T-helper 2 cell treated with Interferon-gamma antibody and Interleukin-4, amounts not matched to agents 5 μg/mL and 100 μg/mL, for 36 hours (primary cell): ENCODE measurements around the gene PPP1R3D.
"Not testable (repeated sequence)": the region's sequence is repeated elsewhere in the genome, so short reads cannot be mapped to it uniquely, and the experiment has no call there.

Source experiments
- DNase-seq: peaks from one replicate; pipeline ENCODE4 v3.0.0; 2021; ENCODE audit warnings: low spot score
- H3K27ac Mint-ChIP-seq: one replicate; pipeline ENCODE4 v1.8.0; 2021; ENCODE audit warnings: mild to moderate bottlenecking, mixed read lengths
- H3K27me3 Mint-ChIP-seq: one replicate; pipeline ENCODE4 v1.8.0; 2021; ENCODE audit warnings: low read depth, mixed read lengths
- H3K36me3 Mint-ChIP-seq: one replicate; pipeline ENCODE4 v1.8.0; 2021; ENCODE audit warnings: low read depth, mixed read lengths
- H3K4me1 Mint-ChIP-seq: one replicate; pipeline ENCODE4 v1.8.0; 2021; ENCODE audit warnings: low read depth, mixed read lengths
- H3K4me3 Mint-ChIP-seq: one replicate; pipeline ENCODE4 v1.8.0; 2022; ENCODE audit warnings: mild to moderate bottlenecking, moderate library complexity, mixed read lengths
- H3K9me3 Mint-ChIP-seq: one replicate; pipeline ENCODE4 v1.8.0; 2021; ENCODE audit warnings: mixed read lengths

Gene PPP1R3D

GRCh38 chr20:59923514-59923913, 16.6 kb downstream of the PPP1R3D start:
- no peak overlapping the region for H3K27ac Mint-ChIP-seq
- peaks cover 23% of the 10 kb centered on the region for H3K27me3 Mint-ChIP-seq
- peaks cover 1% of the 10 kb centered on the region for H3K4me1 Mint-ChIP-seq
- no peaks in the 10 kb centered on the region for H3K9me3 Mint-ChIP-seq
- H3K4me3 Mint-ChIP-seq: no peak overlapping the region
- DNase-seq: no peak
- H3K36me3 Mint-ChIP-seq: no peaks in the 10 kb centered on the region

- peaks cover 21% of the 10 kb centered on the region for H3K27me3 Mint-ChIP-seq
- no peaks in the 10 kb centered on the region for H3K9me3 Mint-ChIP-seq
- no peaks in the 10 kb centered on the region for H3K4me1 Mint-ChIP-seq
- H3K4me3 Mint-ChIP-seq: no peak overlapping the region
- H3K36me3 Mint-ChIP-seq: no peaks in the 10 kb centered on the region
- DNase-seq: no peak
- no peak overlapping the region for H3K27ac Mint-ChIP-seq
Observed at GRCh38 chr20:59920944-59921343, 19.2 kb downstream of the PPP1R3D start.

- Mint-ChIP-seq H3K4me3 (no peak overlapping the region), H3K36me3 (no peaks in the 10 kb centered on the region), H3K9me3 (no peaks in the 10 kb centered on the region), H3K27ac (no peak overlapping the region), H3K4me1 (no peaks in the 10 kb centered on the region), H3K27me3 (peaks cover 3% of the 10 kb centered on the region)
- no peak for DNase-seq
Observed at GRCh38 chr20:59912609-59913008, 27.5 kb downstream of the PPP1R3D start.

- H3K4me3 Mint-ChIP-seq: no peak overlapping the region
Observed at GRCh38 chr20:59911041-59911440, 29.1 kb downstream of the PPP1R3D start.

GRCh38 chr20:59908855-59909254, 31.2 kb downstream of the PPP1R3D start:
- no peak overlapping the region for H3K27ac Mint-ChIP-seq
- H3K9me3 Mint-ChIP-seq: no peaks in the 10 kb centered on the region
- peaks cover 4% of the 10 kb centered on the region for H3K27me3 Mint-ChIP-seq
- no peaks in the 10 kb centered on the region for H3K36me3 Mint-ChIP-seq
- no peaks in the 10 kb centered on the region for H3K4me1 Mint-ChIP-seq
- no peak overlapping the region for H3K4me3 Mint-ChIP-seq
- DNase-seq: no peak

More at GRCh38 chr20:59911041-59911440, 29.1 kb downstream of the PPP1R3D start:
- H3K9me3 Mint-ChIP-seq: no peaks in the 10 kb centered on the region
- no peak overlapping the region for H3K27ac Mint-ChIP-seq
- H3K36me3 Mint-ChIP-seq: no peaks in the 10 kb centered on the region
- DNase-seq: no peak
- peaks cover 3% of the 10 kb centered on the region for H3K27me3 Mint-ChIP-seq
- H3K4me1 Mint-ChIP-seq: no peaks in the 10 kb centered on the region

GRCh38 chr20:59903621-59904020, 36.5 kb downstream of the PPP1R3D start:
- Mint-ChIP-seq H3K27me3 (peaks cover 2% of the 10 kb centered on the region), H3K4me3 (no peak overlapping the region), H3K27ac (no peak overlapping the region), H3K36me3 (no peaks in the 10 kb centered on the region), H3K4me1 (no peaks in the 10 kb centered on the region), H3K9me3 (no peaks in the 10 kb centered on the region)
- DNase-seq: no peak

GRCh38 chr20:59902470-59902869, 37.6 kb downstream of the PPP1R3D start:
- H3K27me3 Mint-ChIP-seq: peaks cover 2% of the 10 kb centered on the region
- no peaks in the 10 kb centered on the region for H3K9me3 Mint-ChIP-seq
- no peak for DNase-seq
- H3K4me1 Mint-ChIP-seq: no peaks in the 10 kb centered on the region
- H3K36me3 Mint-ChIP-seq: no peaks in the 10 kb centered on the region
- no peak overlapping the region for H3K4me3 Mint-ChIP-seq
- H3K27ac Mint-ChIP-seq: no peak overlapping the region

- Mint-ChIP-seq H3K9me3 (no peaks in the 10 kb centered on the region), H3K36me3 (peaks cover 2% of the 10 kb centered on the region), H3K4me3 (no peak overlapping the region), H3K4me1 (no peaks in the 10 kb centered on the region), H3K27me3 (peaks cover 3% of the 10 kb centered on the region), H3K27ac (no peak overlapping the region)
- no peak for DNase-seq
Observed at GRCh38 chr20:59895908-59896307, 44.2 kb downstream of the PPP1R3D start.

- H3K27ac Mint-ChIP-seq: no peak overlapping the region
- peaks cover 2% of the 10 kb centered on the region for H3K36me3 Mint-ChIP-seq
- no peak overlapping the region for H3K4me3 Mint-ChIP-seq
- DNase-seq: no peak
- H3K4me1 Mint-ChIP-seq: no peaks in the 10 kb centered on the region
- no peaks in the 10 kb centered on the region for H3K9me3 Mint-ChIP-seq
- peaks cover 3% of the 10 kb centered on the region for H3K27me3 Mint-ChIP-seq
Observed at GRCh38 chr20:59891581-59891980, 48.5 kb downstream of the PPP1R3D start.

- H3K9me3 Mint-ChIP-seq, H3K27ac Mint-ChIP-seq, H3K27me3 Mint-ChIP-seq, H3K4me1 Mint-ChIP-seq, H3K36me3 Mint-ChIP-seq, DNase-seq, H3K4me3 Mint-ChIP-seq: not testable (repeated sequence)
Observed at GRCh38 chr20:59890035-59890434, 50.1 kb downstream of the PPP1R3D start.

- Mint-ChIP-seq H3K9me3 (no peaks in the 10 kb centered on the region), H3K27ac (no peak overlapping the region), H3K4me3 (no peak overlapping the region), H3K4me1 (no peaks in the 10 kb centered on the region), H3K27me3 (no peaks in the 10 kb centered on the region), H3K36me3 (no peaks in the 10 kb centered on the region)
- DNase-seq: no peak
Observed at GRCh38 chr20:59888050-59888449, 52.1 kb downstream of the PPP1R3D start.
